ENCODE data around the gene NRXN3. TPM values are rescaled to one million over a fixed set of nuclear protein-coding genes. Genes with fewer than 3 reads are reported as not detected.

NRXN3 gene
- polyA plus RNA-seq, 1 experiment, result 1.1 TPM

DNA sequence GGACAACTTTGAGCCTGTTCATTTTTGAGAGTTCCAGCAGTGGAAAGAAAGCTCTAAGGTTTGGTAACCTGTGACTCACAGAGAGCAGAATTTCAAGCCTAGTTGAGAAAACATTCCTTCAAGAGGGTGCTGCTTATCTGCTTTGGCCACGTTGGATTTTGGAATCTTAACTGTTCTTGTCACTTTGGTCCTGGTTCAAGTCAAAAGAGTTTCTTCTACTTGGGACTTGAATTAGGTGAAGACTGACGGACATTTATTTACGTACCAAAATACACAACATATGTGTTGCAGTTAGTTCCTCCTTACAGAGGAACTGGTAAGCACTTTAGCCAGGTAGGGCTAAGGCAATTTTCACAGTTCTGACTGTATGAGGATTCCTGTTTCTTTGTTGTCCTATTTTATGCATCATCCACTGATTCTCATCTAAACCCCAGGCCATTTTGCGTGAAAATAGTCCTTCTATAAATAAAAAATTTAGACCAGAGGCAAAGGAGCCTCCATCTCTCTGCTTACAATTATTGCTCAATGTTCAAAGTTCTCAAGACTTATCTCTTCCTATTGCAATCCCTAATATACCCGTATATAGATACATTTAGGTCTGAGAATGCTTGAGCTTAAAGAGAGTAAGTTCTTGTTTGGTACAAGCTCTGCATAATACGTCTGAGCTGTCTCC is 1460.3 kb downstream of the NRXN3 start:
- Histone ChIP-seq H3K9me3 (ENCODE audit: control insufficient read depth, insufficient read depth, low read length) (peaks cover 5% of the 10 kb centered on the region), H3K4me3 (ENCODE audit: low read depth, low read length) (no peak overlapping the region), H3K27me3 (ENCODE audit: control insufficient read depth, insufficient read depth, low read length) (peaks cover 4% of the 10 kb centered on the region), H3K27ac (ENCODE audit: low read depth, low read length) (no peak overlapping the region)
- ChIA-PET POLR2A (no interaction called here), CTCF (no interaction called here)
- no peak for DNase-seq (ENCODE audit: low read depth, low spot score)
- TF ChIP-seq, protein P1, sequence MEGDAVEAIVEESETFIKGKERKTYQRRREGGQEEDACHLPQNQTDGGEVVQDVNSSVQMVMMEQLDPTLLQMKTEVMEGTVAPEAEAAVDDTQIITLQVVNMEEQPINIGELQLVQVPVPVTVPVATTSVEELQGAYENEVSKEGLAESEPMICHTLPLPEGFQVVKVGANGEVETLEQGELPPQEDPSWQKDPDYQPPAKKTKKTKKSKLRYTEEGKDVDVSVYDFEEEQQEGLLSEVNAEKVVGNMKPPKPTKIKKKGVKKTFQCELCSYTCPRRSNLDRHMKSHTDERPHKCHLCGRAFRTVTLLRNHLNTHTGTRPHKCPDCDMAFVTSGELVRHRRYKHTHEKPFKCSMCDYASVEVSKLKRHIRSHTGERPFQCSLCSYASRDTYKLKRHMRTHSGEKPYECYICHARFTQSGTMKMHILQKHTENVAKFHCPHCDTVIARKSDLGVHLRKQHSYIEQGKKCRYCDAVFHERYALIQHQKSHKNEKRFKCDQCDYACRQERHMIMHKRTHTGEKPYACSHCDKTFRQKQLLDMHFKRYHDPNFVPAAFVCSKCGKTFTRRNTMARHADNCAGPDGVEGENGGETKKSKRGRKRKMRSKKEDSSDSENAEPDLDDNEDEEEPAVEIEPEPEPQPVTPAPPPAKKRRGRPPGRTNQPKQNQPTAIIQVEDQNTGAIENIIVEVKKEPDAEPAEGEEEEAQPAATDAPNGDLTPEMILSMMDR (IDR thresholded peaks at IDR 0.05; ENCODE audit: low read depth, low read length), result no peak

GRCh38 chr14:79631276-79631675 is 1461.1 kb downstream of the NRXN3 start:
- Histone ChIP-seq H3K9me3 (ENCODE audit: control insufficient read depth, insufficient read depth, low read length) (peaks cover 5% of the 10 kb centered on the region), H3K4me3 (ENCODE audit: low read depth, low read length) (no peak overlapping the region), H3K27me3 (ENCODE audit: control insufficient read depth, insufficient read depth, low read length) (peaks cover 4% of the 10 kb centered on the region), H3K27ac (ENCODE audit: low read depth, low read length) (no peak overlapping the region)
- TF ChIP-seq, protein P1 (IDR thresholded peaks at IDR 0.05; ENCODE audit: low read depth, low read length), result no peak
- ChIA-PET CTCF (no interaction called here), POLR2A (no interaction called here)
- DNase-seq (ENCODE audit: low read depth, low spot score), result no peak

DNA sequence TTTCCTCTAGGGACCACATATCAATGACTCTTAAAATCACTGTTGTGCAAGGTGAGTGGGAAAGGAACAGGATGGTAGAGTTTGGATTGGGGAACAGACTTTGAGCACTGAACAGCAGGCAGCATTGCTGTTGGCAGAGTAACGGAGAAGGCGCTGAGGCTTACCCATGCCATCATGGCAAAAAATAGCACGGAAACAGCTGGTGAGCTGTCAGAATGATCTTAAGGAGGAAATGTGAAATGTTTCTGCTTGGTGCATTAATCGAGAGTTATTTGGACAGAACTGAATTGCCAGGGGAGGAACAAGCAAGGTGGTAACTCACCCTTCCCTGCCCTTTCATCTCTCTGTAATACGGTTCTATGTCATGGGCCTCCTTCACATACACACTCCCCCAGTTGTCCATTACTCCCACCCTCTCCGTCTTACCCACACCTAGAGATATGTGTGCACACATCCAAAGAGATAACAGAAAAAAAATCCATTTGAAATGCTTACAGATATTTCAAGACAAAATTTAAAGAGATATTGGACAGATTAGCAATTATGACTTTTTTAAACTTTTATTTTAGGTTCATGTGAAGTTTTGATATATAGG is 1468.6 kb downstream of the NRXN3 start:
- no peak overlapping the region for H3K27ac ChIP-seq (ENCODE audit: low read depth, low read length)
- ChIA-PET POLR2A (no interaction called here), CTCF (no interaction called here)
- TF ChIP-seq, protein P1 (IDR thresholded peaks at IDR 0.05; ENCODE audit: low read depth, low read length), result no peak
- peaks cover 4% of the 10 kb centered on the region for H3K27me3 ChIP-seq (ENCODE audit: control insufficient read depth, insufficient read depth, low read length)
- no peaks in the 10 kb centered on the region for H3K9me3 ChIP-seq (ENCODE audit: control insufficient read depth, insufficient read depth, low read length)
- DNase-seq (ENCODE audit: low read depth, low spot score), result no peak
- no peak overlapping the region for H3K4me3 ChIP-seq (ENCODE audit: low read depth, low read length)

- POLR2A ChIA-PET, result no interaction called here
- CTCF ChIA-PET, result no interaction called here
- no peaks in the 10 kb centered on the region for H3K9me3 ChIP-seq (ENCODE audit: control insufficient read depth, insufficient read depth, low read length)
Observed at GRCh38 chr14:79639613-79640012, 1469.4 kb downstream of the NRXN3 start.

GRCh38 chr14:79641371-79641770 is 1471.2 kb downstream of the NRXN3 start:
- Histone ChIP-seq H3K27ac (ENCODE audit: low read depth, low read length) (no peak overlapping the region), H3K9me3 (ENCODE audit: control insufficient read depth, insufficient read depth, low read length) (no peaks in the 10 kb centered on the region), H3K27me3 (ENCODE audit: control insufficient read depth, insufficient read depth, low read length) (no peaks in the 10 kb centered on the region), H3K4me3 (ENCODE audit: low read depth, low read length) (no peak overlapping the region)
- DNase-seq (ENCODE audit: low read depth, low spot score), result no peak
- TF ChIP-seq, protein P1 (IDR thresholded peaks at IDR 0.05; ENCODE audit: low read depth, low read length), result no peak
- POLR2A ChIA-PET, result no interaction called here
- CTCF ChIA-PET, result interaction anchor here (0.6 kb wide), 1 partner anchor 505 kb away, joined by 5 read pairs; no protein-coding TSS in a partner anchor

More at GRCh38 chr14:79639613-79640012, 1469.4 kb downstream of the NRXN3 start:
- no peak for DNase-seq (ENCODE audit: low read depth, low spot score)
- TF ChIP-seq, protein P1 (IDR thresholded peaks at IDR 0.05; ENCODE audit: low read depth, low read length), result no peak
- H3K27me3 ChIP-seq (ENCODE audit: control insufficient read depth, insufficient read depth, low read length), result no peaks in the 10 kb centered on the region
- no peak overlapping the region for H3K4me3 ChIP-seq (ENCODE audit: low read depth, low read length)
- H3K27ac ChIP-seq (ENCODE audit: low read depth, low read length), result no peak overlapping the region

All from AG04450 (cell line).